ENCODE measurements around the gene RHOBTB1. TPM values are rescaled to one million over a fixed set of nuclear protein-coding genes. Genes with fewer than 3 reads are reported as not detected.

The RHOBTB1 gene
- total RNA-seq, 1 donor from 2014 or later, result 11.0 TPM

DNA sequence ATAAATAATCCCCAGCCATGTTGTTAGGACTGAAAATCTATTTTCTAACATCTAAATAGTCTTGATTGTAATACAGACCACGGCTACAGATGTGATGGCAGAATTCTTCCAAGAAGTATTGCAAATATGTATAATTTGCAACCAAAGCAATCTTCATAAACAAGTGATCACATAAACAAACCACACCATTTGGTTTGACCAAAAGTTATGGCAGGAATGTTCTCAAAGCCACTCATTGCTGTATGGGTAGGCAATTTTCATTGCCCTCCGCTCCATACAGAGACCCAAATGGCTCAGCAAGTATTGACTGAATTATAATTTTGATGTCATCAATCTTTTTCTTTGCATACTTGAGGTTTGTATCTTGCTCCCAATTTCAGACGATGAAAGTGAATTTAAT lies 19.0 kb upstream of the RHOBTB1 start:
- no peak for DNase-seq (ENCODE audit: extremely low spot score in 2 of 2)
- no peaks in the 10 kb centered on the region for H3K36me3 ChIP-seq
- H3K4me3 ChIP-seq, result no peak overlapping the region
- H3K4me1 ChIP-seq, result peaks cover 22% of the 10 kb centered on the region
- TF ChIP-seq, protein P1, sequence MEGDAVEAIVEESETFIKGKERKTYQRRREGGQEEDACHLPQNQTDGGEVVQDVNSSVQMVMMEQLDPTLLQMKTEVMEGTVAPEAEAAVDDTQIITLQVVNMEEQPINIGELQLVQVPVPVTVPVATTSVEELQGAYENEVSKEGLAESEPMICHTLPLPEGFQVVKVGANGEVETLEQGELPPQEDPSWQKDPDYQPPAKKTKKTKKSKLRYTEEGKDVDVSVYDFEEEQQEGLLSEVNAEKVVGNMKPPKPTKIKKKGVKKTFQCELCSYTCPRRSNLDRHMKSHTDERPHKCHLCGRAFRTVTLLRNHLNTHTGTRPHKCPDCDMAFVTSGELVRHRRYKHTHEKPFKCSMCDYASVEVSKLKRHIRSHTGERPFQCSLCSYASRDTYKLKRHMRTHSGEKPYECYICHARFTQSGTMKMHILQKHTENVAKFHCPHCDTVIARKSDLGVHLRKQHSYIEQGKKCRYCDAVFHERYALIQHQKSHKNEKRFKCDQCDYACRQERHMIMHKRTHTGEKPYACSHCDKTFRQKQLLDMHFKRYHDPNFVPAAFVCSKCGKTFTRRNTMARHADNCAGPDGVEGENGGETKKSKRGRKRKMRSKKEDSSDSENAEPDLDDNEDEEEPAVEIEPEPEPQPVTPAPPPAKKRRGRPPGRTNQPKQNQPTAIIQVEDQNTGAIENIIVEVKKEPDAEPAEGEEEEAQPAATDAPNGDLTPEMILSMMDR (IDR thresholded peaks at IDR 0.05), result no peak
- TF ChIP-seq POLR2AphosphoS5 (IDR thresholded peaks at IDR 0.05; ENCODE audit: insufficient read depth in 1 of 2, low read depth in 1 of 2), result no peak
- TF ChIP-seq POLR2A (IDR thresholded peaks at IDR 0.05), result no peak
- no peak overlapping the region for H3K27ac ChIP-seq
- H3K27me3 ChIP-seq, result no peaks in the 10 kb centered on the region
- intact Hi-C loops (cut with DNase I), result no loop called here
- no peaks in the 10 kb centered on the region for H3K9me3 ChIP-seq

DNA sequence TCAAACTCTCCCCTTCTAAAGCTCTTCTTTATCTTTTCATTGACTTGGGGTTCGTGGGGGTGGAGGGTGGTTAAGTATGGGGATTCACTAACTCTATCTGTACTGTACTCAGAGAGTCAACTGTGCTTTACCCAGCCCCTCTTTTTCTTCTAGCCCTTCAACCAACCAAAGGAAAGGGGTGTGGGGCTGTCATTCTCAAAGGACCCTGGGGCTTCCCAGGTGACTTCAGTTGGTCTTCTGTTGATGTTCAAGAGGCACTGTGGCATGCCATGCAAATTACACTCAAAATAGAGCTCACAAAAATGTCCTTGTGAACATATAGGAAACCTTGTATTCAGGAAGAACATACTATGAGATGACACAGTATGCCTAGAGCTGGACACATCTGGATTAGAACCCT lies 16.9 kb upstream of the RHOBTB1 start:
- no peak for DNase-seq (ENCODE audit: extremely low spot score in 2 of 2)
- no peaks in the 10 kb centered on the region for H3K9me3 ChIP-seq
- H3K4me3 ChIP-seq, result no peak overlapping the region
- no peaks in the 10 kb centered on the region for H3K27me3 ChIP-seq
- peaks cover 22% of the 10 kb centered on the region for H3K4me1 ChIP-seq
- TF ChIP-seq POLR2AphosphoS5 (IDR thresholded peaks at IDR 0.05; ENCODE audit: insufficient read depth in 1 of 2, low read depth in 1 of 2) (no peak), POLR2A (IDR thresholded peaks at IDR 0.05) (no peak)
- TF ChIP-seq, protein P1 (IDR thresholded peaks at IDR 0.05), result no peak
- intact Hi-C loops (cut with DNase I), result no loop called here
- no peak overlapping the region for H3K27ac ChIP-seq
- no peaks in the 10 kb centered on the region for H3K36me3 ChIP-seq

DNA sequence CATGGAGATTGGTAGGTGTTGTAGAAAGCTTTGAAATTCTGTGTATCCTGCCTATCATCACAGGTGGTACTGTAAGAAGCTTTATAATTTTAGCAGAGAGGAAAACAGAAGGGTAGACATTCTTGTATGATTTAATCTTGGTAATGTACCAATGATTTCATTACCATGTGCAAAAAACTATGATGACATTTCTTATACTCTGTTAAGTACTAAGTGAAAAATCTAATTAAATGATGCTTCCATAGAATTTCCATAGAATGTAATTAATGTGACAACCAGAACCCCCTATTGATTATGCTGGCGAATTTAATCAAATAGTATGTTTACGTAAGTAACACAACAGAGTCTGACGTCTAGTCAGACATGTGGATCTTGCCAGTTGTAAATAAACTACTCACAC lies 16.0 kb upstream of the RHOBTB1 start:
- Histone ChIP-seq H3K4me3 (no peak overlapping the region), H3K36me3 (no peaks in the 10 kb centered on the region), H3K4me1 (peaks cover 20% of the 10 kb centered on the region), H3K27me3 (no peaks in the 10 kb centered on the region), H3K9me3 (no peaks in the 10 kb centered on the region), H3K27ac (peak overlapping the region; percentile 19)
- DNase-seq (ENCODE audit: extremely low spot score in 2 of 2), result no peak
- TF ChIP-seq POLR2AphosphoS5 (IDR thresholded peaks at IDR 0.05; ENCODE audit: insufficient read depth in 1 of 2, low read depth in 1 of 2) (no peak), POLR2A (IDR thresholded peaks at IDR 0.05) (no peak)
- TF ChIP-seq, protein P1 (IDR thresholded peaks at IDR 0.05), result no peak
- intact Hi-C loops (cut with DNase I), result no loop called here

DNA sequence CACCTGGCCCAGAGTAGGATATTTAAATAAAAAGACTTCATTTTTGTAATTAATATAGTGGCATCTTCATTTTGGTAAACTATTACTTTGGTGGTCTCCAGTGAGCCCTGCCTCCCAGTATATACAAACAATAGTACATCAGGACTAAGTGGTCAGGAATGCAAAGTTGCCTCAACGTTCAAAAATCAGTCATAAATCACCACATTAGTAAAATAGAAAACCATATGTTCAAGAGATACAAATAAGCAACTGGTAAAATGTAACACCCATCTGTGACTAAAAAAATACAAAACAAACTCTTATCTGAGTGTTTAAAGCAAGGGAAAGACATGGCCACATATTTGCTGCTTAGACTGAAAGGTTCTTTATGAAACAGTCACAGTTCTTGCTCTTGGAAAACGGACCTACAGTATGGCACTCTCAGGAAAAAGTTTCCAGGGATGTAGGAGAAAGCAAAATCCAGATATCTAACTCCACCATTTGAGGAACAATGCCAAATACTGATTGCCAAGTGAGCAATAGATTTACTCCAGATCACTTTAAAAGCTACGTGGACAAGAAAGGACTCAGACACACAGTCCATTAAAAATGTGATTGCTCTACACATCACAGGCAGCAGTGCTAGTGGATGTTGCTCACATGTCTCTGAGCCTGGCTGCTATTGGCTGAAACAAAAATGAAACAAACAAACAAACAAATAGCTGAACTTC lies 15.1 kb upstream of the RHOBTB1 start:
- intact Hi-C loops (cut with DNase I), result no loop called here
- Histone ChIP-seq H3K27ac (peak overlapping the region; percentile 19), H3K4me1 (peaks cover 10% of the 10 kb centered on the region), H3K4me3 (no peak overlapping the region), H3K9me3 (no peaks in the 10 kb centered on the region), H3K27me3 (no peaks in the 10 kb centered on the region), H3K36me3 (no peaks in the 10 kb centered on the region)
- TF ChIP-seq, protein P1 (IDR thresholded peaks at IDR 0.05), result no peak
- TF ChIP-seq POLR2A (IDR thresholded peaks at IDR 0.05) (no peak), POLR2AphosphoS5 (IDR thresholded peaks at IDR 0.05; ENCODE audit: insufficient read depth in 1 of 2, low read depth in 1 of 2) (no peak)
- no peak for DNase-seq (ENCODE audit: extremely low spot score in 2 of 2)

DNA sequence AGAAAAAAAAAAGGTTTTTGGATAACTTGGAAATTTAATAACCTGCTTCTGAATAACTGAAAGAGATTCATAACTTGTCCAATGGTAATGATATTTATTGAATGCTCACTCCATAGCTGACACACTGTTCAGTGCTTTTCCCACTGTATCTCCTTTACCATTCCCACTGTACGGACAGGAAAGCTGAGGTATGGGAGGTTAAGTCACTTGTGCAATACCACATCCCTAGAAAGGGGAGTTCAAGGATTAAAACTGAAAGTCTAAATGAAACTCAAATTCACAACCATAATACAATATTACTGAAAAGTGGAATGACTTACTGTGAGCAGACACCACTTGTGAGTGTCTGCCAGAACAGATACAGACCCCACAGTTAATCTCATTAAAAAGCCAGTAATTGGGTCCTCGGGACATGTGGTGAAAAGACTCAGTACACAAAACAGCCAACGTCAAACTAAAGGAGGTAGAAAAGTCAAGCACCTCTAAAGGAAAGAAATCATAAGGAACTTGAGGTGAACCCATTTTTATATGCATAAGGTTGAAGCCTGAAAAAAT lies 13.8 kb upstream of the RHOBTB1 start:
- H3K4me1 ChIP-seq, result no peaks in the 10 kb centered on the region
- intact Hi-C loops (cut with DNase I), result no loop called here
- no peaks in the 10 kb centered on the region for H3K27me3 ChIP-seq
- H3K36me3 ChIP-seq, result no peaks in the 10 kb centered on the region
- H3K4me3 ChIP-seq, result no peak overlapping the region
- H3K9me3 ChIP-seq, result no peaks in the 10 kb centered on the region
- no peak overlapping the region for H3K27ac ChIP-seq
- no peak for DNase-seq (ENCODE audit: extremely low spot score in 2 of 2)
- TF ChIP-seq, protein P1 (IDR thresholded peaks at IDR 0.05), result no peak
- TF ChIP-seq POLR2A (IDR thresholded peaks at IDR 0.05) (no peak), POLR2AphosphoS5 (IDR thresholded peaks at IDR 0.05; ENCODE audit: insufficient read depth in 1 of 2, low read depth in 1 of 2) (no peak)
